ENCODE results near the gene NPEPL1.

Gene NPEPL1

GRCh38 chr20:58657262-58657661, 35.3 kb upstream of the NPEPL1 start:
- DNase-seq (ENCODE audit: low read depth, low spot score): no peak

GRCh38 chr20:58657986-58658385, 34.6 kb upstream of the NPEPL1 start:
- DNase-seq (ENCODE audit: low read depth, low spot score): no peak

- no peak for DNase-seq (ENCODE audit: low read depth, low spot score)
Observed at GRCh38 chr20:58658760-58659159, 33.8 kb upstream of the NPEPL1 start.

- no peak for DNase-seq (ENCODE audit: low read depth, low spot score)
Observed at GRCh38 chr20:58659841-58660240, 32.8 kb upstream of the NPEPL1 start.

GRCh38 chr20:58660855-58661597, 31.6 kb upstream of the NPEPL1 start:
- no peak for DNase-seq (ENCODE audit: low read depth, low spot score)

GRCh38 chr20:58661598-58662473, 30.8 kb upstream of the NPEPL1 start:
- no peak for DNase-seq (ENCODE audit: low read depth, low spot score)

GRCh38 chr20:58664331-58664730, 28.3 kb upstream of the NPEPL1 start:
- no peak for DNase-seq (ENCODE audit: low read depth, low spot score)

GRCh38 chr20:58664883-58665282, 27.7 kb upstream of the NPEPL1 start:
- DNase-seq (ENCODE audit: low read depth, low spot score): no peak

GRCh38 chr20:58665606-58666005, 27.0 kb upstream of the NPEPL1 start:
- no peak for DNase-seq (ENCODE audit: low read depth, low spot score)

- no peak for DNase-seq (ENCODE audit: low read depth, low spot score)
Observed at GRCh38 chr20:58666702-58667101, 25.9 kb upstream of the NPEPL1 start.

- DNase-seq (ENCODE audit: low read depth, low spot score): no peak
Observed at GRCh38 chr20:58667975-58668374, 24.6 kb upstream of the NPEPL1 start.

- no peak for DNase-seq (ENCODE audit: low read depth, low spot score)
Observed at GRCh38 chr20:58668901-58669286, 23.7 kb upstream of the NPEPL1 start.

- no peak for DNase-seq (ENCODE audit: low read depth, low spot score)
Observed at GRCh38 chr20:58669287-58670006, 23.2 kb upstream of the NPEPL1 start.

- no peak for DNase-seq (ENCODE audit: low read depth, low spot score)
Observed at GRCh38 chr20:58670102-58670501, 22.5 kb upstream of the NPEPL1 start.

GRCh38 chr20:58670659-58671058, 21.9 kb upstream of the NPEPL1 start:
- no peak for DNase-seq (ENCODE audit: low read depth, low spot score)

- DNase-seq (ENCODE audit: low read depth, low spot score): no peak
Observed at GRCh38 chr20:58673119-58673518, 19.5 kb upstream of the NPEPL1 start.

- DNase-seq (ENCODE audit: low read depth, low spot score): no peak
Observed at GRCh38 chr20:58675146-58675584, 17.4 kb upstream of the NPEPL1 start.

GRCh38 chr20:58675641-58676040, 17.0 kb upstream of the NPEPL1 start:
- no peak for DNase-seq (ENCODE audit: low read depth, low spot score)

- DNase-seq (ENCODE audit: low read depth, low spot score): no peak
Observed at GRCh38 chr20:58676161-58676560, 16.4 kb upstream of the NPEPL1 start.

- no peak for DNase-seq (ENCODE audit: low read depth, low spot score)
Observed at GRCh38 chr20:58677079-58677604, 15.5 kb upstream of the NPEPL1 start.

GRCh38 chr20:58677808-58678207, 14.8 kb upstream of the NPEPL1 start:
- DNase-seq (ENCODE audit: low read depth, low spot score): no peak

- no peak for DNase-seq (ENCODE audit: low read depth, low spot score)
Observed at GRCh38 chr20:58678806-58679205, 13.8 kb upstream of the NPEPL1 start.

Data from activated CD4-positive, CD25-positive, alpha-beta regulatory T cell treated with anti-CD3 and anti-CD28 coated beads, Interleukin-2, amount 50 U/mL, for 16 hours (primary cell).